ENCODE measurements around the gene PDE8B. TPM values are rescaled to one million over a fixed set of nuclear protein-coding genes. Genes with fewer than 3 reads are reported as not detected.
"Not testable (repeated sequence)": the region's sequence is repeated elsewhere in the genome, so short reads cannot be mapped to it uniquely, and the experiment has no call there.

Gene PDE8B
- total RNA-seq, 4 donors from 2014 or later: 0.16 to 1.3 (median 0.71) TPM; not detected in 1

GRCh38 chr5:77374686-77375085 is 164.2 kb downstream of the PDE8B start:
- Histone ChIP-seq H3K4me1 (no peaks in the 10 kb centered on the region), H3K4me3 (no peak overlapping the region), H3K27me3 (no peaks in the 10 kb centered on the region), H3K27ac (no peak overlapping the region), H3K9me3 (no peaks in the 10 kb centered on the region), H3K36me3 (no peaks in the 10 kb centered on the region)
- intact Hi-C loops (cut with DNase I; ENCODE audit: low total_unique reads): no loop called here
- TF ChIP-seq POLR2A (IDR thresholded peaks at IDR 0.05) (no peak), CTCF (IDR thresholded peaks at IDR 0.05 in 4 of 5, conservative IDR thresholded peaks at IDR 0.05 in 1 of 5) (no peak)
- in situ Hi-C loops (cut with MboI; ENCODE audit: low sequenced_read_pairs in 4 of 4): no loop called here
- no peak for DNase-seq
- ATAC-seq: no peak

- H3K36me3 ChIP-seq: no peaks in the 10 kb centered on the region
- intact Hi-C loops (cut with DNase I; ENCODE audit: low total_unique reads) (no loop called here), in situ Hi-C loops (cut with MboI; ENCODE audit: low sequenced_read_pairs in 4 of 4) (no loop called here)
- no peak overlapping the region for H3K4me3 ChIP-seq
- H3K9me3 ChIP-seq: no peaks in the 10 kb centered on the region
- no peak overlapping the region for H3K27ac ChIP-seq
- no peaks in the 10 kb centered on the region for H3K4me1 ChIP-seq
- TF ChIP-seq POLR2A (IDR thresholded peaks at IDR 0.05): no peak
- no peak for TF ChIP-seq CTCF (IDR thresholded peaks at IDR 0.05 in 4 of 5, conservative IDR thresholded peaks at IDR 0.05 in 1 of 5)
- H3K27me3 ChIP-seq: no peaks in the 10 kb centered on the region
- DNase-seq: no peak
- no peak for ATAC-seq
Observed at GRCh38 chr5:77376609-77377300, 166.3 kb downstream of the PDE8B start.

GRCh38 chr5:77379558-77380061 is 169.1 kb downstream of the PDE8B start:
- Histone ChIP-seq H3K9me3 (no peaks in the 10 kb centered on the region), H3K4me3 (no peak overlapping the region), H3K36me3 (no peaks in the 10 kb centered on the region), H3K27ac (no peak overlapping the region), H3K4me1 (no peaks in the 10 kb centered on the region), H3K27me3 (no peaks in the 10 kb centered on the region)
- ATAC-seq: no peak
- in situ Hi-C loops (cut with MboI; ENCODE audit: low sequenced_read_pairs in 4 of 4) (no loop called here), intact Hi-C loops (cut with DNase I; ENCODE audit: low total_unique reads) (no loop called here)
- DNase-seq: no peak
- no peak for TF ChIP-seq CTCF (IDR thresholded peaks at IDR 0.05 in 4 of 5, conservative IDR thresholded peaks at IDR 0.05 in 1 of 5)
- TF ChIP-seq POLR2A (IDR thresholded peaks at IDR 0.05): no peak

- no peaks in the 10 kb centered on the region for H3K27me3 ChIP-seq
- in situ Hi-C loops (cut with MboI; ENCODE audit: low sequenced_read_pairs in 4 of 4): no loop called here
- no peak overlapping the region for H3K27ac ChIP-seq
- no peak overlapping the region for H3K4me3 ChIP-seq
- TF ChIP-seq CTCF (IDR thresholded peaks at IDR 0.05 in 4 of 5, conservative IDR thresholded peaks at IDR 0.05 in 1 of 5) (no peak), POLR2A (IDR thresholded peaks at IDR 0.05) (no peak)
- ATAC-seq (no peak), DNase-seq (no peak)
- no peaks in the 10 kb centered on the region for H3K4me1 ChIP-seq
- intact Hi-C loops (cut with DNase I; ENCODE audit: low total_unique reads): no loop called here
- H3K36me3 ChIP-seq: no peaks in the 10 kb centered on the region
- H3K9me3 ChIP-seq: no peaks in the 10 kb centered on the region
Observed at GRCh38 chr5:77380636-77381035, 170.2 kb downstream of the PDE8B start.

GRCh38 chr5:77383336-77383735 is 172.9 kb downstream of the PDE8B start:
- H3K9me3 ChIP-seq; ATAC-seq; H3K27ac ChIP-seq; DNase-seq; H3K4me1 ChIP-seq; intact Hi-C loops (cut with DNase I; ENCODE audit: low total_unique reads); H3K4me3 ChIP-seq; H3K27me3 ChIP-seq; in situ Hi-C loops (cut with MboI; ENCODE audit: low sequenced_read_pairs in 4 of 4); H3K36me3 ChIP-seq: not testable (repeated sequence)

- H3K36me3 ChIP-seq; intact Hi-C loops (cut with DNase I; ENCODE audit: low total_unique reads); ATAC-seq; DNase-seq; H3K4me1 ChIP-seq; H3K27me3 ChIP-seq; H3K4me3 ChIP-seq; in situ Hi-C loops (cut with MboI; ENCODE audit: low sequenced_read_pairs in 4 of 4); H3K27ac ChIP-seq; H3K9me3 ChIP-seq: not testable (repeated sequence)
Observed at GRCh38 chr5:77386340-77386739, 175.9 kb downstream of the PDE8B start.

All from gastrocnemius medialis (tissue), 4 donors.